HG03103 (cell line): Measurements from ENCODE around the gene NUP205.

Experiments used
- ATAC-seq: cut with Tn5 transposase; IDR thresholded peaks from one replicate; pipeline ENCODE4 v1.9.1; 2021; ENCODE audit warnings: low read depth; ENCODE audit not compliant: unreplicated experiment

NUP205 gene

DNA sequence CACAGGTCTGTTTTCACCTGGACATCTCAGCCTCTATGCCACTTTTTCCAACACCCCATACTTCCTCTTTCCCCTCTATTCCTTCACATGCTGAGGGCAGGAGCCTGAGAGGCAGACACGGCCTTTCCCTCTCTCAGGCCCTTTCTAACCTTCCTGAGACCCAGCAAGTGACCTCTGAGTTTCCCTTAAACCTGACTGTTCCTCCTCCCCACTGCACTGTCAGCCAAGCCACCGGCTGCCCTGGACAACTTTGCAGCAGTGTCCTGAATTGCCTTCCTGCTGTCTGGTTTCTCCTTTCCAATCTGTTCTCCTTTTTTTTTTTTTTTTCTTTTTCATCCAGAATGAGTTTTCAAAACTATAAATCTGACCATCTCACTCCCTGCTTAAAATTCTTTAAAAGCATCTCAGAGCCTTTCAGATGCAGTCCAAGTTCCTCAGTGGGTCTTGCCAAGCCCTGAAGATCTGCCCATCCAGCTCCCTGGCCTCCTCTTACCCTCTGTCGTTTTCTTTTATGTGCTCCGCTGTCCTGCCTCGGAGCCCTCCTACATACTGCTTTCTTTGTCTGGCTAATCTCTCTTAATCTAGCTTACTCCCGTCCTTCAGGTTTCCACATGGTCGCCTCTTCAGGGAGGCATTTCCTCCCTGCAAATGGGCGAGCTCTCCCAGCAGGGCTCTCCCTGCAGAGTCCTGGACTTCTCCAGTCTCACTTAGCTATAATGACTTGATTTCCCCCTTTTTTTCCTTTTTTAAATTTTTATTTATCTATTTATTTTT is 139.7 kb downstream of the NUP205 start:
- no peak for ATAC-seq
